Mammary microvascular endothelial cell (primary cell): Measurements from ENCODE around the gene URI1. TPM values are rescaled to one million over a fixed set of nuclear protein-coding genes. Genes with fewer than 3 reads are reported as not detected.

Source experiments
- total RNA-seq: library from RNA; depleted of rRNA; stranded (reverse); fragments of >200 nt; gene quantifications from 2 replicates; pipeline ENCODE4 v1.2.3, GENCODE V29; 2015

The URI1 gene
- 23.5 and 27.0 TPM in 2 replicates for total RNA-seq

GRCh38 chr19:29941828-29942403, at the start of gene URI1:
URI1 (plus strand) TSS chr19:29942239; CDS start chr19:29942548, 309 bp downstream.

Other genes with a start within 250 kb of the URI1 start
- 33.1 and 36.6 TPM in 2 replicates for gene C19orf12, start 227.0 kb upstream of the URI1 start, total RNA-seq
- 6.4 and 7.8 TPM in 2 replicates for gene CCNE1, start 130.2 kb upstream of the URI1 start, total RNA-seq